Keratinocyte (primary cell): ENCODE measurements around the gene MYT1. TPM values are rescaled to one million over a fixed set of nuclear protein-coding genes. Genes with fewer than 3 reads are reported as not detected.

ENCODE experiments used
- DNase-seq: peaks from one replicate; pipeline ENCODE4 v3.0.0-alpha.2; 2011; ENCODE audit warnings: low read depth, missing footprints, low spot score
- FAIRE-seq: peaks from 2 replicates; lab custom pipeline; 2011; peaks lifted over from hg19 to GRCh38; lab: Jason Lieb, UNC
- H2AFZ ChIP-seq: 2 replicates; pipeline ENCODE4 v1.6.0; 2012; ENCODE audit warnings: low read length, control low read depth, inconsistent platforms; ENCODE audit not compliant: control insufficient read depth
- H3K27ac ChIP-seq: 2 replicates; pipeline ENCODE4 v1.5.1; 2011; ENCODE audit warnings: low read length; ENCODE audit not compliant: control insufficient read depth, insufficient read depth
- H3K27me3 ChIP-seq: 3 replicates; pipeline ENCODE4 v1.6.0; 2011; ENCODE audit warnings: low read length; ENCODE audit not compliant: control insufficient read depth, insufficient read depth; ENCODE audit errors: extremely low read depth
- H3K36me3 ChIP-seq, 2 experiments: 2 replicates in 1 of 2; 3 replicates in 1 of 2; pipeline ENCODE4 v1.5.1; 2011; ENCODE audit warnings: low read length in 2 of 2, mild to moderate bottlenecking in 1 of 2; ENCODE audit not compliant: control insufficient read depth in 2 of 2, insufficient read depth in 2 of 2; ENCODE audit errors: extremely low read depth in 1 of 2
- H3K4me1 ChIP-seq: 3 replicates; pipeline ENCODE4 v1.5.1; 2011; ENCODE audit warnings: low read length; ENCODE audit not compliant: control insufficient read depth, insufficient read depth; ENCODE audit errors: extremely low read depth
- H3K4me2 ChIP-seq: 3 replicates; pipeline ENCODE4 v1.6.0; 2011; ENCODE audit warnings: low read depth, low read length; ENCODE audit not compliant: control insufficient read depth, insufficient read depth; ENCODE audit errors: extremely low read depth
- H3K4me3 ChIP-seq, 3 experiments: fragments of 200-600 bp in 1 of 3; sonication (generic) in 1 of 3; 2 replicates in 2 of 3; 3 replicates in 1 of 3; pipeline ENCODE4 v1.5.1; 2011 to 2016; ENCODE audit warnings: low read length in 3 of 3, mild to moderate bottlenecking in 3 of 3, control low read depth in 2 of 3, inconsistent platforms in 1 of 3, low read depth in 1 of 3, mixed read lengths in 1 of 3, mixed run types in 1 of 3, moderate library complexity in 1 of 3; ENCODE audit not compliant: control insufficient read depth in 2 of 3, insufficient read depth in 2 of 3; ENCODE audit errors: extremely low read depth in 1 of 3
- H3K79me2 ChIP-seq: 2 replicates; pipeline ENCODE4 v1.6.0; 2012; ENCODE audit warnings: low read length; ENCODE audit not compliant: control insufficient read depth, insufficient read depth
- H3K9ac ChIP-seq: 3 replicates; pipeline ENCODE4 v1.6.0; 2011; ENCODE audit warnings: low read length; ENCODE audit not compliant: control insufficient read depth, insufficient read depth; ENCODE audit errors: extremely low read depth
- H3K9me1 ChIP-seq: 3 replicates; pipeline ENCODE4 v1.6.0; 2011; ENCODE audit warnings: low read length; ENCODE audit not compliant: control insufficient read depth, insufficient read depth; ENCODE audit errors: extremely low read depth
- H3K9me3 ChIP-seq: 2 replicates; pipeline ENCODE4 v1.5.1; 2012; ENCODE audit warnings: low read depth, low read length; ENCODE audit not compliant: control insufficient read depth
- H4K20me1 ChIP-seq: 3 replicates; pipeline ENCODE4 v1.6.0; 2011; ENCODE audit warnings: low read length; ENCODE audit not compliant: control insufficient read depth, insufficient read depth; ENCODE audit errors: extremely low read depth
- EZH2 ChIP-seq: IDR thresholded peaks from one replicate; pipeline ENCODE4 v1.6.1; 2012; ENCODE audit warnings: inconsistent platforms, mild to moderate bottlenecking, low read length, moderate library complexity
- dilution Hi-C: fragments of 300-500 bp; cut with MboI; formaldehyde crosslinking; loops from one replicate; pipeline ENCODE4 v1.7.0; 2020; ENCODE audit warnings: low sequenced_read_pairs; ENCODE audit not compliant: extremely low pct_ligation_motif_present
- polyA plus RNA-seq, 5 experiments: library from polyadenylated mRNA; depleted of rRNA in 3 of 5; stranded (reverse) in 3 of 5; stranded (forward) in 1 of 5; unstranded in 1 of 5; fragments of >200 nt; gene quantifications; 1 replicate in 1 of 5; 2 replicates in 3 of 5; 3 replicates in 1 of 5; pipeline versions ENCODE4 v1.2.1 to v1.2.3, GENCODE V29; 2011 to 2012; ENCODE audit warnings: missing spikeins in 2 of 5, low read depth in 1 of 5, low replicate concordance in 1 of 5
- TF ChIP-seq, protein P1 (sequence below), 3 experiments: IDR thresholded peaks in 1 of 3; conservative IDR thresholded peaks in 1 of 3; optimal IDR thresholded peaks in 1 of 3; 2 replicates in 2 of 3; 3 replicates in 1 of 3; pipeline versions ENCODE3 to v1.5.1; 2011; ENCODE audit warnings: low read length in 3 of 3, mild to moderate bottlenecking in 3 of 3, moderate library complexity in 2 of 3, control low read depth in 1 of 3, inconsistent platforms in 1 of 3; ENCODE audit not compliant: insufficient read depth in 2 of 3; ENCODE audit errors: extremely low read depth in 1 of 3

MYT1 gene
- polyA plus RNA-seq, 1 donor (not counting 4 experiments of a cell fraction or from before 2014, with no cell fraction given) = not detected

DNA sequence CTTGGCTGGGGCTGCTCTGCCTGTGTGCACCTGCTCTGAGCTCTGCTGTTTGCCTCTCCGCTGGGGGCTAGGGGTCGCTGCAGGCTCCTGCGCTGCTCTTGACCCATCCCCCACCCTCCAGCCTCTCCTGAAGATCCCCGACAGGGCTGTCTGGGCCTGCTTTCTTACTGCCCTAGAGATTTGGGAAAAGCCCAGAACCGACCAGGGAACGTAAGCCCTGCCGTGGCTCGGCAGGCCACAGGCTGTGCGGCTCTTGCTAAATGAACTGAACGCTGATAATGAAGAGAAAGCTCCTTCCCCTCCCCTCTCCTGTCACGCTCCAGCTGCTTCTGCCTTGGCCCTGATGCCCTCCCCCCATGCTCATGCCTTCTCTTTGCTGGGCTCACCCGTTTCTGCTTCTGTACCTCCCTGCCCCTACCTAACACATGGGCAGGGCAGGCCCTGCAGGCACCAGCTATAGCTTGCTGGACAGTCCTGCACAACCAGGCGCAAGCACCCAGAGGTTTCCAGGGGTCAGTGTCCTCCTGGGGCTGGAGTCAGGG, 59.3 kb downstream of the MYT1 start:
- H2AFZ ChIP-seq = no peak overlapping the region
- peaks cover 37% of the 10 kb centered on the region for H3K4me1 ChIP-seq
- dilution Hi-C loops = no loop called here
- no peak overlapping the region for H3K4me3 ChIP-seq
- H3K27ac ChIP-seq = no peak overlapping the region
- no peaks in the 10 kb centered on the region for H3K36me3 ChIP-seq
- no peaks in the 10 kb centered on the region for H3K9me1 ChIP-seq
- no peak overlapping the region for H3K4me2 ChIP-seq
- FAIRE-seq (no peak), DNase-seq (no peak)
- no peaks in the 10 kb centered on the region for H4K20me1 ChIP-seq
- no peaks in the 10 kb centered on the region for H3K79me2 ChIP-seq
- no peak for TF ChIP-seq EZH2
- TF ChIP-seq, protein P1, sequence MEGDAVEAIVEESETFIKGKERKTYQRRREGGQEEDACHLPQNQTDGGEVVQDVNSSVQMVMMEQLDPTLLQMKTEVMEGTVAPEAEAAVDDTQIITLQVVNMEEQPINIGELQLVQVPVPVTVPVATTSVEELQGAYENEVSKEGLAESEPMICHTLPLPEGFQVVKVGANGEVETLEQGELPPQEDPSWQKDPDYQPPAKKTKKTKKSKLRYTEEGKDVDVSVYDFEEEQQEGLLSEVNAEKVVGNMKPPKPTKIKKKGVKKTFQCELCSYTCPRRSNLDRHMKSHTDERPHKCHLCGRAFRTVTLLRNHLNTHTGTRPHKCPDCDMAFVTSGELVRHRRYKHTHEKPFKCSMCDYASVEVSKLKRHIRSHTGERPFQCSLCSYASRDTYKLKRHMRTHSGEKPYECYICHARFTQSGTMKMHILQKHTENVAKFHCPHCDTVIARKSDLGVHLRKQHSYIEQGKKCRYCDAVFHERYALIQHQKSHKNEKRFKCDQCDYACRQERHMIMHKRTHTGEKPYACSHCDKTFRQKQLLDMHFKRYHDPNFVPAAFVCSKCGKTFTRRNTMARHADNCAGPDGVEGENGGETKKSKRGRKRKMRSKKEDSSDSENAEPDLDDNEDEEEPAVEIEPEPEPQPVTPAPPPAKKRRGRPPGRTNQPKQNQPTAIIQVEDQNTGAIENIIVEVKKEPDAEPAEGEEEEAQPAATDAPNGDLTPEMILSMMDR (optimal IDR thresholded peaks at IDR 0.05 in 1 of 3, IDR thresholded peaks at IDR 0.05 in 1 of 3, conservative IDR thresholded peaks at IDR 0.05 in 1 of 3; ENCODE audit: extremely low read depth in 1 of 3, insufficient read depth in 2 of 3, low read length in 3 of 3) = peak in 1 of 3 experiments; percentile 3
- H3K9me3 ChIP-seq = no peaks in the 10 kb centered on the region
- H3K9ac ChIP-seq = no peak overlapping the region
- peaks cover 31% of the 10 kb centered on the region for H3K27me3 ChIP-seq

DNA sequence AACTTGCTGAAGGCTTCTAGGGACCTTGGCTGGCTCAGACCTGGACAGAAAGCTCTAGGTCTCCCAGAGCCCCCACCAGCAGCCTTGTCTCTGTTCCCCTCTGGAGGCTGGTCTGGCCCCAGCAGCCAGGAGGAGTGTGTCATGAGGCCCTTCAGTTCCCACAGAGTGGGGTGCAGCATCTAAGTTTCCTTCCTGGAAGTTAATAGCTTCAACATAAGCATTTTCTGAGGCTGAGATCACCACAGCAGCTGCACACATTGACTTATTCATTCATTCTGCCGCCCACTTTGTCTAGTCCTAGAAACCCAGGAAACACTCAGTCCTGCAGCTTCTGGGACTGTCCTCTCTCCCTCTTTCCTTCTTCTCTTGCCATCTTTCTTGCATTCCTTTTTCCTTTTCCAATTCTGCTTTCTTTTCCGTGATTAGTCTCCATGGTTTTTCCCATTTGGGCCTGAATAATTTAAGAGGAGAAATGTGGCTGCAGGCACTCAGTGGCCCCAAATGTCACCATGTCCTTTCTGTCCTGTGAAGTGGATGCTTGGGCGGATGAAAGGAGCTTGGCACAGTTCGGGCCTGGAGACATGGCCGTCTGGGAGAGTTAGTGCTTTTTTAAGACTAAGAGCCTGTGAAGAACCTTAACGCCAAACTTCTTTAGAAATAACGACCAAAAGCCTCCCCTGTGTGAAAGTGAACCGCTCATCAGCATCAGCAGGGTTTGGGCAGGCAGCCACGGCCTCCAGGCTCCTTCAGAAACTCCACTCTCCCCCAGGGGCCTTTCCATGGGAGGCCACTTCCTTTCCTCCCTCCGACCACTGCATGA, 60.3 kb downstream of the MYT1 start:
- FAIRE-seq (peak; percentile 29), DNase-seq (no peak)
- peak overlapping the region; percentile 9 for H3K9ac ChIP-seq
- no peaks in the 10 kb centered on the region for H3K9me3 ChIP-seq
- H2AFZ ChIP-seq = no peak overlapping the region
- no peak for TF ChIP-seq EZH2
- TF ChIP-seq, protein P1 (optimal IDR thresholded peaks at IDR 0.05 in 1 of 3, IDR thresholded peaks at IDR 0.05 in 1 of 3, conservative IDR thresholded peaks at IDR 0.05 in 1 of 3; ENCODE audit: extremely low read depth in 1 of 3, insufficient read depth in 2 of 3, low read length in 3 of 3) = no peak
- H3K9me1 ChIP-seq = no peaks in the 10 kb centered on the region
- no peak overlapping the region for H3K4me3 ChIP-seq
- no peaks in the 10 kb centered on the region for H3K79me2 ChIP-seq
- dilution Hi-C loops = no loop called here
- H3K27ac ChIP-seq = no peak overlapping the region
- peaks cover 29% of the 10 kb centered on the region for H3K27me3 ChIP-seq
- H3K4me2 ChIP-seq = peak overlapping the region; percentile 22
- H3K4me1 ChIP-seq = peaks cover 34% of the 10 kb centered on the region
- no peaks in the 10 kb centered on the region for H3K36me3 ChIP-seq
- no peaks in the 10 kb centered on the region for H4K20me1 ChIP-seq
